H9 (cell line): Measurements from ENCODE around the gene KRTAP4-5. TPM values are rescaled to one million over a fixed set of nuclear protein-coding genes. Genes with fewer than 3 reads are reported as not detected.
"Not testable (repeated sequence)": the region's sequence is repeated elsewhere in the genome, so short reads cannot be mapped to it uniquely, and the experiment has no call there.

Source experiments
- DNase-seq: peaks from one replicate; pipeline ENCODE4 v3.0.0-alpha.2; 2017
- H2AFZ ChIP-seq: one replicate; pipeline ENCODE4 v1.6.1; 2013; ENCODE audit warnings: mild to moderate bottlenecking, low read length, control low read depth, moderate library complexity
- H2AK5ac ChIP-seq: 2 replicates; pipeline ENCODE4 v1.6.1; 2013; ENCODE audit warnings: low read length, control low read depth, mixed read lengths; ENCODE audit not compliant: insufficient read length
- H2BK120ac ChIP-seq: one replicate; pipeline ENCODE4 v1.6.1; 2013; ENCODE audit warnings: low read depth, mild to moderate bottlenecking, low read length, control low read depth, inconsistent platforms; ENCODE audit not compliant: poor library complexity, severe bottlenecking
- H2BK12ac ChIP-seq: 2 replicates; pipeline ENCODE4 v1.6.1; 2013; ENCODE audit warnings: low read length, control low read depth, mixed read lengths, low read depth; ENCODE audit not compliant: insufficient read length
- H2BK15ac ChIP-seq: 2 replicates; pipeline ENCODE4 v1.6.1; 2013; ENCODE audit warnings: low read depth, low read length, control low read depth
- H2BK20ac ChIP-seq: one replicate; pipeline ENCODE4 v1.6.1; 2013; ENCODE audit warnings: low read depth, mild to moderate bottlenecking, low read length, control low read depth, inconsistent platforms; ENCODE audit not compliant: poor library complexity, severe bottlenecking
- H2BK5ac ChIP-seq: 2 replicates; pipeline ENCODE4 v1.6.1; 2013; ENCODE audit warnings: low read length, control low read depth, mixed read lengths; ENCODE audit not compliant: insufficient read length
- H3K14ac ChIP-seq: 2 replicates; pipeline ENCODE4 v1.6.1; 2013; ENCODE audit warnings: low read length, control low read depth; ENCODE audit not compliant: insufficient read depth
- H3K18ac ChIP-seq: 2 replicates; pipeline ENCODE4 v1.6.1; 2013; ENCODE audit warnings: low read depth, mild to moderate bottlenecking, mixed read lengths, low read length, control low read depth; ENCODE audit not compliant: insufficient read length
- H3K23ac ChIP-seq: 2 replicates; pipeline ENCODE4 v1.6.1; 2013; ENCODE audit warnings: low read length, control low read depth, mixed read lengths, low read depth; ENCODE audit not compliant: insufficient read length
- H3K23me2 ChIP-seq: 2 replicates; pipeline ENCODE4 v1.6.1; 2013; ENCODE audit warnings: low read depth, mild to moderate bottlenecking, mixed read lengths, low read length, control low read depth; ENCODE audit not compliant: insufficient read length, poor library complexity, severe bottlenecking
- H3K27ac ChIP-seq: 2 replicates; pipeline ENCODE4 v1.5.1; 2013; ENCODE audit warnings: low read length, control low read depth, mixed read lengths, low read depth; ENCODE audit not compliant: insufficient read length
- H3K27me3 ChIP-seq: 2 replicates; pipeline ENCODE4 v1.6.1; 2013; ENCODE audit warnings: low read length, control low read depth, inconsistent platforms; ENCODE audit not compliant: insufficient read depth
- H3K4ac ChIP-seq: 2 replicates; pipeline ENCODE4 v1.6.1; 2013; ENCODE audit warnings: low read depth, mild to moderate bottlenecking, control low read depth, inconsistent platforms, low read length, moderate library complexity
- H3K4me1 ChIP-seq: 2 replicates; pipeline ENCODE4 v1.6.1; 2013; ENCODE audit warnings: low read length, control low read depth, inconsistent platforms; ENCODE audit not compliant: insufficient read depth
- H3K4me2 ChIP-seq: 2 replicates; pipeline ENCODE4 v1.6.1; 2013; ENCODE audit warnings: low read length, control low read depth, mixed read lengths; ENCODE audit not compliant: insufficient read length, insufficient read depth
- H3K56ac ChIP-seq: 2 replicates; pipeline ENCODE4 v1.6.1; 2013; ENCODE audit warnings: low read depth, mild to moderate bottlenecking, mixed read lengths, low read length, control low read depth; ENCODE audit not compliant: insufficient read length
- H3K79me1 ChIP-seq: 2 replicates; pipeline ENCODE4 v1.6.1; 2013; ENCODE audit warnings: low read depth, mild to moderate bottlenecking, moderate library complexity, low read length, control low read depth, inconsistent platforms; ENCODE audit not compliant: insufficient read depth, poor library complexity, severe bottlenecking
- H3K79me2 ChIP-seq: 2 replicates; pipeline ENCODE4 v1.6.1; 2013; ENCODE audit warnings: low read length, control low read depth, inconsistent platforms; ENCODE audit not compliant: insufficient read depth
- H3K9ac ChIP-seq: 2 replicates; pipeline ENCODE4 v1.6.1; 2013; ENCODE audit warnings: low read length, control low read depth, mixed read lengths; ENCODE audit not compliant: insufficient read length; ENCODE audit errors: extremely low read depth
- H3K9me3 ChIP-seq: one replicate; pipeline ENCODE4 v1.6.1; 2013; ENCODE audit warnings: low read depth, low read length, inconsistent platforms; ENCODE audit not compliant: control insufficient read depth
- H3T11ph ChIP-seq: one replicate; pipeline ENCODE4 v1.6.1; 2013; ENCODE audit warnings: mild to moderate bottlenecking, low read length, control low read depth, inconsistent platforms
- H4K20me1 ChIP-seq: one replicate; pipeline ENCODE4 v1.6.1; 2013; ENCODE audit not compliant: control insufficient read depth, insufficient read length, insufficient read depth
- H4K5ac ChIP-seq: 2 replicates; pipeline ENCODE4 v1.6.1; 2013; ENCODE audit warnings: low read depth, mild to moderate bottlenecking, mixed read lengths, low read length, control low read depth; ENCODE audit not compliant: insufficient read length
- H4K8ac ChIP-seq: replicated peaks from 2 replicates; pipeline ENCODE4 v1.6.1; 2013; ENCODE audit warnings: low read length, control low read depth, mixed read lengths, low read depth; ENCODE audit not compliant: insufficient read length
- H4K91ac ChIP-seq: 2 replicates; pipeline ENCODE4 v1.6.1; 2013; ENCODE audit warnings: low read depth, mild to moderate bottlenecking, moderate library complexity, mixed read lengths, low read length, control low read depth; ENCODE audit not compliant: insufficient read length
- H3K27ac Mint-ChIP-seq, 3 experiments: 2 replicates in 2 of 3; 3 replicates in 1 of 3; pipeline ENCODE4 v1.8.0; 2020 to 2021; ENCODE audit warnings: mixed read lengths in 3 of 3, mild to moderate bottlenecking in 1 of 3, moderate library complexity in 1 of 3
- H3K27me3 Mint-ChIP-seq: 2 replicates; pipeline ENCODE4 v1.8.0; 2021; ENCODE audit warnings: low read depth, mild to moderate bottlenecking, moderate library complexity, mixed read lengths
- H3K36me3 Mint-ChIP-seq, 3 experiments: 2 replicates in 2 of 3; 3 replicates in 1 of 3; pipeline ENCODE4 v1.8.0; 2020 to 2021; ENCODE audit warnings: low read depth in 3 of 3, mixed read lengths in 3 of 3; ENCODE audit not compliant: insufficient read depth in 1 of 3
- H3K4me1 Mint-ChIP-seq, 2 experiments: 2 replicates each; pipeline ENCODE4 v1.8.0; 2020; ENCODE audit warnings: mixed read lengths in 2 of 2
- H3K4me3 Mint-ChIP-seq, 2 experiments: 2 replicates in 1 of 2; 3 replicates in 1 of 2; pipeline ENCODE4 v1.8.0; 2020 to 2021; ENCODE audit warnings: mild to moderate bottlenecking in 2 of 2, mixed read lengths in 2 of 2, moderate library complexity in 1 of 2
- H3K9me3 Mint-ChIP-seq, 2 experiments: 2 replicates in 1 of 2; 3 replicates in 1 of 2; pipeline ENCODE4 v1.8.0; 2020; ENCODE audit warnings: mild to moderate bottlenecking in 2 of 2, mixed read lengths in 2 of 2, moderate library complexity in 1 of 2
- WGBS: extraction: QIAGEN DNeasy Blood & Tissue Kit; methylation state at CpG from one replicate; pipeline ENCODE4 v1.1.7; 2013; ENCODE audit warnings: missing lambda C conversion rate, low lambda C conversion rate, mixed read lengths; ENCODE audit not compliant: insufficient read length; ENCODE audit errors: extremely low coverage; 5-methylcytosine and 5-hydroxymethylcytosine counted together
- total RNA-seq: library from RNA; stranded (reverse); gene quantifications from 2 replicates; pipeline ENCODE4 v1.2.1, GENCODE V29; 2021

KRTAP4-5 gene
- total RNA-seq, 1 experiment from 2014 or later, result not detected

- H3K4me3 Mint-ChIP-seq, H3K4ac ChIP-seq, H2AFZ ChIP-seq, H2BK5ac ChIP-seq, H3K36me3 Mint-ChIP-seq, H3K27ac Mint-ChIP-seq, H3K27me3 Mint-ChIP-seq, H2AK5ac ChIP-seq, H3K27ac ChIP-seq, H3K9me3 ChIP-seq, H4K91ac ChIP-seq, H4K20me1 ChIP-seq, H4K5ac ChIP-seq, H4K8ac ChIP-seq, H3T11ph ChIP-seq, H3K56ac ChIP-seq, H3K9me3 Mint-ChIP-seq, H2BK120ac ChIP-seq, DNase-seq, H3K9ac ChIP-seq, H3K23me2 ChIP-seq, H3K23ac ChIP-seq, H3K18ac ChIP-seq, H3K79me2 ChIP-seq, H2BK20ac ChIP-seq, H3K27me3 ChIP-seq, H3K4me1 ChIP-seq, H3K4me2 ChIP-seq, H2BK15ac ChIP-seq, H2BK12ac ChIP-seq, H3K14ac ChIP-seq, H3K79me1 ChIP-seq: not testable (repeated sequence)
- whole genome bisulfite sequencing, result no CpG with 5 or more reads among the region's 2 CpGs
- H3K4me1 Mint-ChIP-seq, result peaks cover 53 to 54% of the 10 kb centered on the region in 2 experiments
These were observed 45.1 kb downstream of the KRTAP4-5 start for GRCh38 chr17:41104386-41105038.
